Astrocyte (in vitro differentiated cells and primary cell): Measurements from ENCODE around the gene ZFAND2A.

Source experiments
- CTCF ChIP-seq: IDR thresholded peaks from 2 replicates; pipeline ENCODE4 v1.5.1; 2011; ENCODE audit warnings: low read depth, mild to moderate bottlenecking, inconsistent platforms, low read length, moderate library complexity; ENCODE audit not compliant: insufficient read depth
- EZH2 ChIP-seq: IDR thresholded peaks from 2 replicates; pipeline ENCODE4 v1.6.1; 2012; ENCODE audit warnings: mild to moderate bottlenecking, low read length, inconsistent platforms; ENCODE audit not compliant: insufficient read depth

- TF ChIP-seq CTCF: no peak
- TF ChIP-seq EZH2: no peak
Observed at GRCh38 chr7:1141651-1142050, 18.3 kb downstream of the ZFAND2A start.
